SU-DHL-6 (cell line): ENCODE measurements around the gene OR13C8.
"Not testable (repeated sequence)": the region's sequence is repeated elsewhere in the genome, so short reads cannot be mapped to it uniquely, and the experiment has no call there.

Source experiments
- H2AFZ ChIP-seq: fragments of 200-600 bp; sonication (generic); 2 replicates; pipeline ENCODE4 v1.6.1; 2014; ENCODE audit warnings: low read depth, mild to moderate bottlenecking, moderate library complexity, mixed read lengths, antibody characterized with exemption, low read length; ENCODE audit not compliant: severe bottlenecking
- H3F3A ChIP-seq: fragments of 200-600 bp; shearing (Covaris generic); 2 replicates; pipeline ENCODE4 v1.6.0; 2016; ENCODE audit warnings: antibody characterized with exemption, mild to moderate bottlenecking; ENCODE audit not compliant: insufficient read depth
- H3K27ac ChIP-seq: fragments of 200-600 bp; sonication (generic); 2 replicates; pipeline ENCODE4 v1.5.1; 2016; ENCODE audit warnings: low read depth, mild to moderate bottlenecking, low read length, moderate library complexity, mixed read lengths
- H3K27me3 ChIP-seq: fragments of 200-600 bp; sonication (generic), shearing (Covaris generic); 2 replicates; pipeline ENCODE4 v1.6.0; 2014; ENCODE audit warnings: mild to moderate bottlenecking, low read length
- H3K36me3 ChIP-seq: fragments of 200-600 bp; sonication (generic); 2 replicates; pipeline ENCODE4 v1.6.1; 2014; ENCODE audit warnings: mild to moderate bottlenecking, low read length, mixed read lengths
- H3K4me2 ChIP-seq: fragments of 300-600, 200-600 bp; shearing (Covaris generic), sonication (generic); 2 replicates; pipeline ENCODE4 v1.6.0; 2014; ENCODE audit warnings: low read length, low read depth, mild to moderate bottlenecking; ENCODE audit not compliant: poor library complexity, severe bottlenecking
- H3K4me3 ChIP-seq: fragments of 200-600 bp; sonication (generic); 2 replicates; pipeline ENCODE4 v1.5.1; 2014; ENCODE audit warnings: antibody characterized with exemption, low read length, mild to moderate bottlenecking, mixed read lengths; ENCODE audit not compliant: insufficient read depth, poor library complexity, severe bottlenecking
- H3K79me2 ChIP-seq: fragments of 200-600 bp; sonication (generic); 2 replicates; pipeline ENCODE4 v1.6.1; 2014; ENCODE audit warnings: mild to moderate bottlenecking, low read length, moderate library complexity; ENCODE audit not compliant: insufficient read depth
- H3K9ac ChIP-seq: fragments of 200-600 bp; sonication (generic); 2 replicates; pipeline ENCODE4 v1.7.0; 2014; ENCODE audit warnings: mild to moderate bottlenecking, low read length
- H3K9me2 ChIP-seq: fragments of 200-600 bp; sonication (generic); replicated peaks from 2 replicates; pipeline ENCODE4 v1.6.1; 2014; ENCODE audit warnings: low read length; ENCODE audit not compliant: insufficient read depth
- H3K9me3 ChIP-seq: fragments of 200-600 bp; sonication (generic); 2 replicates; pipeline ENCODE4 v1.6.1; 2014; ENCODE audit warnings: low read length, mixed read lengths; ENCODE audit not compliant: insufficient read depth
- H4K20me1 ChIP-seq: fragments of 200-600 bp; sonication (generic); 2 replicates; pipeline ENCODE4 v1.6.1; 2014; ENCODE audit warnings: low read depth, mild to moderate bottlenecking, antibody characterized with exemption, low read length, moderate library complexity, mixed read lengths
- EZH2phosphoT487 ChIP-seq: fragments of 200-600 bp; sonication (generic), shearing (Covaris generic); conservative IDR thresholded peaks from 2 replicates; pipeline ENCODE4 v1.6.1; 2018; ENCODE audit warnings: mild to moderate bottlenecking, antibody characterized with exemption, low read length, moderate library complexity, mixed read lengths
- TF ChIP-seq, protein P1 (sequence below): fragments of 200-600 bp; sonication (generic); IDR thresholded peaks from one replicate; pipeline ENCODE4 v1.5.1; 2017; ENCODE audit warnings: antibody characterized with exemption, mild to moderate bottlenecking, low read length, moderate library complexity; ENCODE audit not compliant: insufficient read depth, poor library complexity, severe bottlenecking

The OR13C8 gene

DNA sequence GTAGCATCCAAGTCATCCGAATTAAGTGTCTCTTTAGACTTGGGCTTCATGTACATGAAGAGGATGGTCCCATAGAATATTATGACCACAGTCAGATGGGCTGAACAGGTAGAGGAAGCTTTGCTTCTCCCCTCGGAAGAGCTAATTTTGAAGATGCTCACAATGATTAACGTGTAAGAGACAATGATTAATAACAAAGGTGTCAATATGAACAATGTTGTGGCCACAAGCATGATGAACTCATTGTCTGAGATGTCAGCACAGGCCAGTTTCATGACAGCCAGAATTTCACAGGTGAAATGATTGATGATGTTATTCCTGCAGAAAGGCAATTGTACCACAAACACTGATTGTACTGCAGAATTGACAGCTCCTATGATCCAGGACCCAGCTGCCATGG lies 35.8 kb downstream of the OR13C8 start:
- H3K27ac ChIP-seq, result no peak overlapping the region
- no peak overlapping the region for H3K9ac ChIP-seq
- H3K4me3 ChIP-seq, result no peak overlapping the region
- no peak overlapping the region for H2AFZ ChIP-seq
- TF ChIP-seq, protein P1, sequence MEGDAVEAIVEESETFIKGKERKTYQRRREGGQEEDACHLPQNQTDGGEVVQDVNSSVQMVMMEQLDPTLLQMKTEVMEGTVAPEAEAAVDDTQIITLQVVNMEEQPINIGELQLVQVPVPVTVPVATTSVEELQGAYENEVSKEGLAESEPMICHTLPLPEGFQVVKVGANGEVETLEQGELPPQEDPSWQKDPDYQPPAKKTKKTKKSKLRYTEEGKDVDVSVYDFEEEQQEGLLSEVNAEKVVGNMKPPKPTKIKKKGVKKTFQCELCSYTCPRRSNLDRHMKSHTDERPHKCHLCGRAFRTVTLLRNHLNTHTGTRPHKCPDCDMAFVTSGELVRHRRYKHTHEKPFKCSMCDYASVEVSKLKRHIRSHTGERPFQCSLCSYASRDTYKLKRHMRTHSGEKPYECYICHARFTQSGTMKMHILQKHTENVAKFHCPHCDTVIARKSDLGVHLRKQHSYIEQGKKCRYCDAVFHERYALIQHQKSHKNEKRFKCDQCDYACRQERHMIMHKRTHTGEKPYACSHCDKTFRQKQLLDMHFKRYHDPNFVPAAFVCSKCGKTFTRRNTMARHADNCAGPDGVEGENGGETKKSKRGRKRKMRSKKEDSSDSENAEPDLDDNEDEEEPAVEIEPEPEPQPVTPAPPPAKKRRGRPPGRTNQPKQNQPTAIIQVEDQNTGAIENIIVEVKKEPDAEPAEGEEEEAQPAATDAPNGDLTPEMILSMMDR, result no peak
- TF ChIP-seq EZH2phosphoT487, result no peak
- no peaks in the 10 kb centered on the region for H3K9me3 ChIP-seq
- no peaks in the 10 kb centered on the region for H3K27me3 ChIP-seq
- H3K9me2 ChIP-seq, result no peaks in the 10 kb centered on the region
- H3F3A ChIP-seq, result no peaks in the 10 kb centered on the region
- H3K36me3 ChIP-seq, result no peaks in the 10 kb centered on the region
- H3K4me2 ChIP-seq, result no peak overlapping the region
- H4K20me1 ChIP-seq, result no peaks in the 10 kb centered on the region
- no peaks in the 10 kb centered on the region for H3K79me2 ChIP-seq

DNA sequence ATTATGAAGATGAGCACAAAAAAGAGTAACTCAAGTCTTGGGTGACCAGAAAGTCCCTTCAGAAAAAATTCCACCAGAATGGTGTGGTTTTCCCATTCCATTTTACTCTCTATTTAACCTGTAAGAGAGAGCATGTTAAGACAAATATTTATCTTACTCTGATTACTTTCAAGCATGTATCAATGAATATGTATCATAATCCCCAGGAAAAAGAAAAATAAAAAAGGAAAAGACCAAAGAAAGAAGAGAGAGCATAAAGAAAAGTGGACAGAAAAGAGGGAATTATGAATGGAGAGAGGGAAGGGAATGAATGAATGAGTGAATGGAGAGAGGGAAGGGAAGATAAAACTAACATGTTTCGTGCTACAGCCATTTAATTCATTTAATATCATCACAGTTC lies 36.6 kb downstream of the OR13C8 start, which contains the start of gene OR13C2:
TSS of gene OR13C2 (minus strand) at position 101 of the 400 bp plus-strand sequence. CDS start at position 101, 0 bp downstream.
- not testable (repeated sequence) for H3K4me3 ChIP-seq, H4K20me1 ChIP-seq, H3K9me3 ChIP-seq, H3K9ac ChIP-seq, H3F3A ChIP-seq, H3K4me2 ChIP-seq, H3K27ac ChIP-seq, H3K27me3 ChIP-seq, H3K9me2 ChIP-seq, H2AFZ ChIP-seq, H3K79me2 ChIP-seq, H3K36me3 ChIP-seq

DNA sequence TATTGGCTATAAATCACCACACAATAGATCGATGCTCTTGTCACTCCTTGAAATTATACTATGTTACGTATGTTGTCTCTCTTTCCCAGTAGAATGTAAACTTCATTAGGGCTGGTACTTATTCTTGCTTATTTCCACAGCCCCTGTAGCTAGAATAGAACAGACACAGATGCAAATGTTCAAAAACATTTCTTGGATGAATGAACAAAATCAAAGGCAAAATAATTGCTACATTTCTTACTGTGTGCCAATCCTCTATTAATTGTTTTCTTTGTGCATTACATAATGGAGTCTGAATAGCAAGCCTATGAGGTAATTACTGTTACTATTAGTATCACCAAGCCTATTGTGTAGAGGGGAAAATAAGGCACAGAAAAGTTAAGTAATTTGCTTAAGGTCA lies 37.2 kb downstream of the OR13C8 start:
- no peak overlapping the region for H3K4me2 ChIP-seq
- no peaks in the 10 kb centered on the region for H3K27me3 ChIP-seq
- no peaks in the 10 kb centered on the region for H3K9me2 ChIP-seq
- H3K27ac ChIP-seq, result no peak overlapping the region
- no peaks in the 10 kb centered on the region for H4K20me1 ChIP-seq
- no peak for TF ChIP-seq EZH2phosphoT487
- TF ChIP-seq, protein P1, result no peak
- no peaks in the 10 kb centered on the region for H3K36me3 ChIP-seq
- no peak overlapping the region for H3K9ac ChIP-seq
- no peaks in the 10 kb centered on the region for H3K9me3 ChIP-seq
- no peaks in the 10 kb centered on the region for H3K79me2 ChIP-seq
- H3K4me3 ChIP-seq, result no peak overlapping the region
- no peaks in the 10 kb centered on the region for H3F3A ChIP-seq
- no peak overlapping the region for H2AFZ ChIP-seq

DNA sequence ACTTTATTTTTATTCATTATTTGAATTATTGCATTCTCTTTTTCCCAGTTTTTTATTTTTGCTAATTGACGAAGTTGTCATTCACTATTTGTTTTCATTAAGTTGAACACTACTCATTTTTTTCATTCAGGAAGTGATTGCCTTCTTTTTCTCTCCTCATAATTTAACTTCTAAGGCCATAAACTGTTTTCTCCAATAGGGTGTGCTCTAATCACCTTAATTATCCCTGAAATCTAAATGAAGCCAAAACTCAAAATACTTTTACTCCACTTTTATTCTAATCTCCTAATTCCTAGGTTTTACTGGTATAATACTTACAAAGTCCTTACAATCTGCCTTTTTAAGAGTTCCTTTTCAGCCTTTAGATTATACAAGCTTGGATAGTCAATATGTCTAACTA lies 39.4 kb downstream of the OR13C8 start:
- H3K27ac ChIP-seq, result no peak overlapping the region
- no peaks in the 10 kb centered on the region for H3K79me2 ChIP-seq
- no peaks in the 10 kb centered on the region for H3K27me3 ChIP-seq
- H3F3A ChIP-seq, result no peaks in the 10 kb centered on the region
- no peak overlapping the region for H3K4me2 ChIP-seq
- no peak overlapping the region for H3K9ac ChIP-seq
- no peaks in the 10 kb centered on the region for H3K9me3 ChIP-seq
- H2AFZ ChIP-seq, result no peak overlapping the region
- no peak overlapping the region for H3K4me3 ChIP-seq
- TF ChIP-seq, protein P1, result no peak
- no peak for TF ChIP-seq EZH2phosphoT487
- no peaks in the 10 kb centered on the region for H3K36me3 ChIP-seq
- H3K9me2 ChIP-seq, result no peaks in the 10 kb centered on the region
- no peaks in the 10 kb centered on the region for H4K20me1 ChIP-seq
